NCI-H82 (cell line): ENCODE results near the gene DAD1.
"Not testable (repeated sequence)": the region's sequence is repeated elsewhere in the genome, so short reads cannot be mapped to it uniquely, and the experiment has no call there.

Experiments used
- DNase-seq: peaks from one replicate; lab custom pipeline; 2025; lab: John Stamatoyannopoulos, UW

The DAD1 gene

GRCh38 chr14:22567437-22567836 is 21.6 kb downstream of the DAD1 start:
- peak; percentile 68 for DNase-seq

- DNase-seq: no peak
Observed at GRCh38 chr14:22566845-22567244, 22.2 kb downstream of the DAD1 start.

- DNase-seq: not testable (repeated sequence)
Observed at GRCh38 chr14:22566266-22566665, 22.8 kb downstream of the DAD1 start.

GRCh38 chr14:22565391-22565945 is 23.6 kb downstream of the DAD1 start:
- no peak for DNase-seq

- no peak for DNase-seq
Observed at GRCh38 chr14:22564463-22564862, 24.6 kb downstream of the DAD1 start.

GRCh38 chr14:22563987-22564386 is 25.0 kb downstream of the DAD1 start:
- no peak for DNase-seq

- DNase-seq: no peak
Observed at GRCh38 chr14:22561661-22562579, 27.1 kb downstream of the DAD1 start.

GRCh38 chr14:22561366-22561660 is 27.7 kb downstream of the DAD1 start:
- DNase-seq: no peak

GRCh38 chr14:22560662-22561365 is 28.2 kb downstream of the DAD1 start:
- DNase-seq: no peak

- DNase-seq: no peak
Observed at GRCh38 chr14:22559041-22559440, 30.0 kb downstream of the DAD1 start.

GRCh38 chr14:22558221-22558913 is 30.7 kb downstream of the DAD1 start:
- DNase-seq: no peak

- DNase-seq: no peak
Observed at GRCh38 chr14:22557846-22558220, 31.2 kb downstream of the DAD1 start.

- DNase-seq: peak; percentile 83
Observed at GRCh38 chr14:22556990-22557623, 31.9 kb downstream of the DAD1 start.

GRCh38 chr14:22556021-22556989 is 32.7 kb downstream of the DAD1 start:
- DNase-seq: no peak

- DNase-seq: no peak
Observed at GRCh38 chr14:22555384-22556011, 33.5 kb downstream of the DAD1 start.

GRCh38 chr14:22554498-22555383 is 34.3 kb downstream of the DAD1 start:
- no peak for DNase-seq

- not testable (repeated sequence) for DNase-seq
Observed at GRCh38 chr14:22553861-22554497, 35.0 kb downstream of the DAD1 start.

GRCh38 chr14:22553445-22553844 is 35.6 kb downstream of the DAD1 start:
- DNase-seq: no peak

GRCh38 chr14:22552827-22553076 is 36.3 kb downstream of the DAD1 start:
- DNase-seq: no peak
